ENCODE measurements around the gene SLC9C1. TPM values are rescaled to one million over a fixed set of nuclear protein-coding genes. Genes with fewer than 3 reads are reported as not detected.

The SLC9C1 gene
- total RNA-seq, 1 experiment from 2014 or later = not detected

DNA sequence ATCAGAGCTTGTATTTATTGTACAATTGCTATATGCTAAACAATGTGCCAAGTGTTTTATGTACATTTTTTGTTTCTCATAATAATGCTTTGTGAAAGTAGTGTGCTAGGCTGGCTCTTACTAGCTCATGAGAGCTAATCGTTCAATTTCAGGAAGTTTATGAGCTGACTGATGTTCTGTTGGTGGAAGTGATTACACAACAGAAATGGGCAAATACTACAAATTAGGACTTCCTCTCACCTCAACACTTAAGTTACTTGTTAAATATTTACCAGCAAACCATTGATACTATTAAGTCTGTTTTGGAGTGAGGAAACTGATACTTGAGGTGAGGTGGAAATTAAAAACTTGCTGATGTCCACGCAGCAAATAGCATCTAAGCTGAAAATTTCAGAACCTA, 32.3 kb downstream of the SLC9C1 start:
- no peaks in the 10 kb centered on the region for H3F3A ChIP-seq (ENCODE audit: low read length, unreplicated experiment)
- no peaks in the 10 kb centered on the region for H3K4me1 ChIP-seq (ENCODE audit: insufficient read depth, low read length)
- no peaks in the 10 kb centered on the region for H3K79me2 ChIP-seq (ENCODE audit: low read length)
- H2AFZ ChIP-seq (ENCODE audit: low read length) = no peak overlapping the region
- DNase-seq (no peak), ATAC-seq (no peak)
- no peak overlapping the region for H3K27ac ChIP-seq (ENCODE audit: low read length)
- no peaks in the 10 kb centered on the region for H4K20me1 ChIP-seq (ENCODE audit: low read length)
- no TSS peak for BruUV-seq (replicated peaks)
- H3K9ac ChIP-seq (ENCODE audit: low read length) = no peak overlapping the region
- H3K36me3 ChIP-seq (ENCODE audit: low read depth, low read length) = no peaks in the 10 kb centered on the region
- no peak for TF ChIP-seq EZH2 (IDR thresholded peaks at IDR 0.05; ENCODE audit: low read length, unreplicated experiment)
- no peak for TF ChIP-seq CTCF (conservative IDR thresholded peaks at IDR 0.05; ENCODE audit: low read depth, low read length)
- TF ChIP-seq EZH2phosphoT487 (IDR thresholded peaks at IDR 0.05; ENCODE audit: borderline replicate concordance, low read length) = no peak
- no peak overlapping the region for H3K4me2 ChIP-seq (ENCODE audit: low read length)
- POLR2A ChIA-PET (ENCODE audit: unreplicated experiment) = no interaction called here
- H3K27me3 ChIP-seq (ENCODE audit: low read length) = peaks cover 57% of the 10 kb centered on the region
- H3K4me3 ChIP-seq (ENCODE audit: low read length) = no peak overlapping the region
- no peaks in the 10 kb centered on the region for H3K9me2 ChIP-seq (replicated peaks; ENCODE audit: low read length)
- intact Hi-C loops (cut with micrococcal nuclease) = no loop called here
- CTCF ChIA-PET = no interaction called here
- no peaks in the 10 kb centered on the region for H3K9me3 ChIP-seq (ENCODE audit: low read length)

DNA sequence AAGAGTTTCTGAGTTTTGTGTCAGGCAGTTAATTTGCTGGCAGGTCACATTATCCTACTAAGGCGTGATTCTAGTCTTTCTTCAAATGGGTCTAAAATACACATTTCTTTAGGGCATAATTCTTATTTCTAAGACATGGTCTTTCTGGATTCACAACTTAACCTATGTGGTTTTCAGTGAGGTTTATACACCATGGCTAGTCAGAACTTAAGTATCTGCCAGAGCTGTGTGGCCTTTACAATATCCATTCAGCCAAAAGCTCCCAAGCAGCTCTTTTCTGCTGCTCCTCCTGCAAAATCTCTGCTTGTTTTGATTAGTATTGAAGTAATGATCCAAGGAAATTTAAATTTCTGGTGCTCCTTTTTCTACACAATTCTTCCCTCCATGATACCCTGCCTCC, 33.5 kb downstream of the SLC9C1 start:
- intact Hi-C loops (cut with micrococcal nuclease) = no loop called here
- Histone ChIP-seq H3K4me1 (ENCODE audit: insufficient read depth, low read length) (no peaks in the 10 kb centered on the region), H3K4me2 (ENCODE audit: low read length) (no peak overlapping the region), H3K36me3 (ENCODE audit: low read depth, low read length) (no peaks in the 10 kb centered on the region), H3K79me2 (ENCODE audit: low read length) (no peaks in the 10 kb centered on the region), H3K9ac (ENCODE audit: low read length) (no peak overlapping the region), H3K27ac (ENCODE audit: low read length) (no peak overlapping the region), H3K9me2 (replicated peaks; ENCODE audit: low read length) (no peaks in the 10 kb centered on the region), H3K4me3 (ENCODE audit: low read length) (no peak overlapping the region), H3K27me3 (ENCODE audit: low read length) (peaks cover 48% of the 10 kb centered on the region), H4K20me1 (ENCODE audit: low read length) (no peaks in the 10 kb centered on the region), H3K9me3 (ENCODE audit: low read length) (no peaks in the 10 kb centered on the region), H2AFZ (ENCODE audit: low read length) (no peak overlapping the region), H3F3A (ENCODE audit: low read length, unreplicated experiment) (no peaks in the 10 kb centered on the region)
- no peak for TF ChIP-seq EZH2phosphoT487 (IDR thresholded peaks at IDR 0.05; ENCODE audit: borderline replicate concordance, low read length)
- no peak for TF ChIP-seq CTCF (conservative IDR thresholded peaks at IDR 0.05; ENCODE audit: low read depth, low read length)
- TF ChIP-seq EZH2 (IDR thresholded peaks at IDR 0.05; ENCODE audit: low read length, unreplicated experiment) = no peak
- no peak for DNase-seq
- no peak for ATAC-seq
- BruUV-seq (replicated peaks) = no TSS peak
- CTCF ChIA-PET = no interaction called here
- POLR2A ChIA-PET (ENCODE audit: unreplicated experiment) = no interaction called here

DNA sequence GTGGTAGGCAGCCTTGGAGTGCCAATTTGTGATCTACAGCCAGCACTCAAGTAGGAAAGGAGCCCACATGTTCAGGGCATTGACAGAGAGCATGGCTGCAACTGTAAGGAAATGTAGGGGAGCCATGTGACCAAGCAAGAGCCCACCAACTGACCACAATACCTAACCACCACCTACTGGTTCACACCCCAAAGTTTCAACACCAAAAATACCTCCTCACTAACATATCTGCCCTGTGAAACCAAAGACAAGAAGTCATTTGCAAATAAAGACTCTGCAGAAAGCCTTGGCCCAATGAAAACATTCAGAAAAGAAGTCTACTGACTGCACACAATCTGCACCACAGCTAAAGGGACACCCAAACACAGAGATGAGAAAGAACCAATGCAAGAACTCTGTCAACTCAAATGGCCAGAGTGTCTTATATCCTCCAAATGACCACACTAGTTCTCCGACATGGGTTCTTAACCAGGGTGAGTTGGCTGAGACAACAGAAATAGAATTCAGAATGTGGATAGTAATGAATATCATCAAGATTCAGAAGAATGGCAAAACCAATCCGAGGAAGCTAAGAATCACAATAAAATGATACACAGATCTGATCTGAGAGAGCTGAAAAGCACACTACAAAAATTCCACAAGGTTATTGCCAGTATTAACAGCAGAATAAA, 40.6 kb downstream of the SLC9C1 start:
- no peak for DNase-seq
- no peaks in the 10 kb centered on the region for H3K4me1 ChIP-seq (ENCODE audit: insufficient read depth, low read length)
- CTCF ChIA-PET = no interaction called here
- H3K27me3 ChIP-seq (ENCODE audit: low read length) = no peaks in the 10 kb centered on the region; the same call in 1 of the 2 replicates
- no peak overlapping the region for H3K4me2 ChIP-seq (ENCODE audit: low read length)
- TF ChIP-seq EZH2phosphoT487 (IDR thresholded peaks at IDR 0.05; ENCODE audit: borderline replicate concordance, low read length) (no peak), CTCF (conservative IDR thresholded peaks at IDR 0.05; ENCODE audit: low read depth, low read length) (no peak), EZH2 (IDR thresholded peaks at IDR 0.05; ENCODE audit: low read length, unreplicated experiment) (no peak)
- intact Hi-C loops (cut with micrococcal nuclease) = no loop called here
- no peak overlapping the region for H3K27ac ChIP-seq (ENCODE audit: low read length)
- no peaks in the 10 kb centered on the region for H4K20me1 ChIP-seq (ENCODE audit: low read length)
- no peaks in the 10 kb centered on the region for H3K36me3 ChIP-seq (ENCODE audit: low read depth, low read length)
- no peak overlapping the region for H3K9ac ChIP-seq (ENCODE audit: low read length)
- no peak for ATAC-seq
- no peak overlapping the region for H3K4me3 ChIP-seq (ENCODE audit: low read length)
- no peaks in the 10 kb centered on the region for H3F3A ChIP-seq (ENCODE audit: low read length, unreplicated experiment)
- H3K79me2 ChIP-seq (ENCODE audit: low read length) = no peaks in the 10 kb centered on the region
- H2AFZ ChIP-seq (ENCODE audit: low read length) = no peak overlapping the region
- POLR2A ChIA-PET (ENCODE audit: unreplicated experiment) = no interaction called here
- H3K9me3 ChIP-seq (ENCODE audit: low read length) = no peaks in the 10 kb centered on the region
- no TSS peak for BruUV-seq (replicated peaks)
- no peaks in the 10 kb centered on the region for H3K9me2 ChIP-seq (replicated peaks; ENCODE audit: low read length)
